ENCODE measurements around the gene ZNF776. TPM values are rescaled to one million over a fixed set of nuclear protein-coding genes. Genes with fewer than 3 reads are reported as not detected.
"Not testable (repeated sequence)": the region's sequence is repeated elsewhere in the genome, so short reads cannot be mapped to it uniquely, and the experiment has no call there.

The ZNF776 gene
- total RNA-seq, 1 donor from 2014 or later: 14.7 TPM

DNA sequence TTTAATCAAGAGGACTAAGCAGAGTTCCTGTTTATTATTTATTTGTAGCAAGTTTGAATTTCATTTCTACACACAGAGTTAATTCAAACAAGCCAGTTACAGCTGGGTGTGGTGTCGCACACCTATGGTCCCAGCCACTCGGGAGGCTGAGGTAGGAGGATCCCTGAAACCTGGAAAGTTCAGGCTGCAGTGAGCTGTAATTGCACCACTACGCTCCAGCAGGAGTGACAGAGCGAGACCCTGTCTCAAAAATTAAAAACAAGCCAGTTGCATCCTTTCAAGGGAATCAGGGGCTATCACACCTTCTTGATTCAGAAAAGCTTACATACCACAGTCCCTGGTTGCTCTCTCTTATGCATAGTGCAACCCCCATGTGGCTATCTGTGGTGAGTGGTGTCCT is 42.7 kb downstream of the ZNF776 start:
- H3K27me3 Mint-ChIP-seq (ENCODE audit: low read depth): no peaks in the 10 kb centered on the region
- H3K4me3 Mint-ChIP-seq (ENCODE audit: unreplicated experiment): no peak overlapping the region
- peaks cover 3% of the 10 kb centered on the region for H3K9me3 Mint-ChIP-seq (ENCODE audit: low read depth)
- H3K4me1 Mint-ChIP-seq (ENCODE audit: low read depth): peaks cover 8% of the 10 kb centered on the region
- no peak overlapping the region for H3K27ac Mint-ChIP-seq (ENCODE audit: unreplicated experiment)
- TF ChIP-seq, protein P1, sequence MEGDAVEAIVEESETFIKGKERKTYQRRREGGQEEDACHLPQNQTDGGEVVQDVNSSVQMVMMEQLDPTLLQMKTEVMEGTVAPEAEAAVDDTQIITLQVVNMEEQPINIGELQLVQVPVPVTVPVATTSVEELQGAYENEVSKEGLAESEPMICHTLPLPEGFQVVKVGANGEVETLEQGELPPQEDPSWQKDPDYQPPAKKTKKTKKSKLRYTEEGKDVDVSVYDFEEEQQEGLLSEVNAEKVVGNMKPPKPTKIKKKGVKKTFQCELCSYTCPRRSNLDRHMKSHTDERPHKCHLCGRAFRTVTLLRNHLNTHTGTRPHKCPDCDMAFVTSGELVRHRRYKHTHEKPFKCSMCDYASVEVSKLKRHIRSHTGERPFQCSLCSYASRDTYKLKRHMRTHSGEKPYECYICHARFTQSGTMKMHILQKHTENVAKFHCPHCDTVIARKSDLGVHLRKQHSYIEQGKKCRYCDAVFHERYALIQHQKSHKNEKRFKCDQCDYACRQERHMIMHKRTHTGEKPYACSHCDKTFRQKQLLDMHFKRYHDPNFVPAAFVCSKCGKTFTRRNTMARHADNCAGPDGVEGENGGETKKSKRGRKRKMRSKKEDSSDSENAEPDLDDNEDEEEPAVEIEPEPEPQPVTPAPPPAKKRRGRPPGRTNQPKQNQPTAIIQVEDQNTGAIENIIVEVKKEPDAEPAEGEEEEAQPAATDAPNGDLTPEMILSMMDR (IDR thresholded peaks at IDR 0.05): no peak
- DNase-seq (ENCODE audit: low spot score): no peak
- peaks cover 19% of the 10 kb centered on the region for H3K36me3 Mint-ChIP-seq (ENCODE audit: low read depth)

DNA sequence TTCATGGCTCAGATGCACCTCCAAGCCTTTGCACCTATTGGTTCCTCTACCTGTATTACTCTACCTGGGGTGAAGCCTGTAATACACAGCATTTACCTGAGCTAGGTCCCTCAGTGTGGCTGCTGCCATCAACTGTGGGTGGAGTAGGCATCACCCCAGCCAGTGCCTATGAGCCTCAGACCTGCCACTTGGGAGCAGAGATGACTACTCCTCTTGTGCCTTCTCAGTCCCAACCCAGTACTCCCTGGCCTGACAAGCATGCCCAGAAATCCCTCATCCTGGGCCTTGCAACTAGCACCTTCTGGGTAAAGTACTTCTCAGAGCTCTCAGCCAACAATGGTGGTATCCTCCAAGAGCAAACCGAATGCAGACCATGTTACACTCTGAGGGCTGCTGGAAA is 50.0 kb downstream of the ZNF776 start:
- H3K4me3 Mint-ChIP-seq (ENCODE audit: unreplicated experiment); H3K27me3 Mint-ChIP-seq (ENCODE audit: low read depth); H3K27ac Mint-ChIP-seq (ENCODE audit: unreplicated experiment); H3K36me3 Mint-ChIP-seq (ENCODE audit: low read depth); DNase-seq (ENCODE audit: low spot score); H3K9me3 Mint-ChIP-seq (ENCODE audit: low read depth): not testable (repeated sequence)
- H3K4me1 Mint-ChIP-seq (ENCODE audit: low read depth): peaks cover 18% of the 10 kb centered on the region

DNA sequence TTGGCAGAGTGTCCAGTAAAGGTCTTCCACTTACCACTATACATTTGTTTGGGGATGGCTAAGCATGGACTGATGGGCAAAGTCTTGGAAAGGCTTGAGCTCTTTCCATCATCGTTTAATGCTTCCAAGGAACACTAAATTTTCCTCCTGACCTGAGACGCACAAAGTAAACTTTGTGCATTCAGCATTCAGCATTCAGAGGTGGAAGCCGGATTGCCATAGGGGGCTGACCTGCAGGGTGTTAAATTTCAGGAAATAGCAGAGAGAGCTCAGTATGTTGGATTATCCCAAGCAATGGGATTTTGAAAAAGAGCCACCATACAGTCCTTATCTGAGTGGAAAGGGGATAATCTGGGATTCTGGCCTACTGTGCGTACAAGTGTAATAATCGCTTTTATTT is 54.1 kb downstream of the ZNF776 start:
- peaks cover 45% of the 10 kb centered on the region for H3K4me1 Mint-ChIP-seq (ENCODE audit: low read depth)
- peaks cover 2% of the 10 kb centered on the region for H3K36me3 Mint-ChIP-seq (ENCODE audit: low read depth)
- H3K27me3 Mint-ChIP-seq (ENCODE audit: low read depth): no peaks in the 10 kb centered on the region

DNA sequence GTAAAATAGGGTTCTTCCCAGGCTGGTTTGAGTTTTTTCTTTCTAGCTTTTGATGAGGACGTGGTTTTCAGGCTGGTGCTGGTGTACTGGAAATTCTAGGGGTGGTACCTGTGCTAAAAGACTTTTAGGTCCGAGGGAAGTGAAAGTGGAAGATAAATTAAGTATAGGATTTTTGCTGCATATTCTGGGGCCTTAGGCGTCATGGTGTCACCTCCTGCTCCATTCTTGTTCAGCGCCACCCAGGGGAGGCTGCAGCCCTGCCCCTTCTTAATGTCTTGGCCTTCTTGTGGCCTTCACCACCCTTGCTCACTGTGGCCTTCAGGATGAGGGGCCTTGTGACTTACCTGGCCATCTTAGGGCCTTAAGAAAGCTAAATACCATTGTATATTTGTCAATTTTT is 55.7 kb downstream of the ZNF776 start:
- TF ChIP-seq, protein P1 (IDR thresholded peaks at IDR 0.05): no peak
- Mint-ChIP-seq H3K27ac (ENCODE audit: unreplicated experiment) (peak overlapping the region; percentile 14), H3K4me1 (ENCODE audit: low read depth) (peaks cover 52% of the 10 kb centered on the region), H3K36me3 (ENCODE audit: low read depth) (peaks cover 2% of the 10 kb centered on the region), H3K4me3 (ENCODE audit: unreplicated experiment) (no peak overlapping the region), H3K9me3 (ENCODE audit: low read depth) (no peaks in the 10 kb centered on the region), H3K27me3 (ENCODE audit: low read depth) (no peaks in the 10 kb centered on the region)
- DNase-seq (ENCODE audit: low spot score): no peak

More for the DNA sequence above, 54.1 kb downstream of the ZNF776 start:
- no peak for DNase-seq (ENCODE audit: low spot score)
- no peak overlapping the region for H3K27ac Mint-ChIP-seq (ENCODE audit: unreplicated experiment)
- H3K4me3 Mint-ChIP-seq (ENCODE audit: unreplicated experiment): no peak overlapping the region
- no peaks in the 10 kb centered on the region for H3K9me3 Mint-ChIP-seq (ENCODE audit: low read depth)
- TF ChIP-seq, protein P1 (IDR thresholded peaks at IDR 0.05): no peak

DNA sequence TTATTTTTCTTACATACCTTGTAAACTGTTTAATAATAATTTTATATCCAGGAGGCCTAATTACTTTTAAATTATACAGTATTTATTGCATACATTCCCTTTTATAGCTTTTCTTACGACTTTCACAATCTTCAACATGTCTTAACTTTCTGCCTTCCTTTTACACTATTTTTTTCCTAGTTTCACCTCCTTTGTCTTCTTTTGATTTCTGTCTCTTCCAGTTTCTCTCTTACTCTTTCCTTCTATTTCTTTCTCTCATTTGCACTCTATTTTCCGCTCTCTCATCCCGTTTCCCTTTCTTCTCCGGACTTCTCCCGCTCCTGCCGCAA is 56.6 kb downstream of the ZNF776 start:
- Mint-ChIP-seq H3K36me3 (ENCODE audit: low read depth) (peaks cover 2% of the 10 kb centered on the region), H3K27me3 (ENCODE audit: low read depth) (no peaks in the 10 kb centered on the region), H3K27ac (ENCODE audit: unreplicated experiment) (peak overlapping the region; percentile 97), H3K4me3 (ENCODE audit: unreplicated experiment) (peak overlapping the region; percentile 77), H3K9me3 (ENCODE audit: low read depth) (no peaks in the 10 kb centered on the region), H3K4me1 (ENCODE audit: low read depth) (peaks cover 58% of the 10 kb centered on the region)
- no peak for DNase-seq (ENCODE audit: low spot score)
- TF ChIP-seq, protein P1 (IDR thresholded peaks at IDR 0.05): no peak

DNA sequence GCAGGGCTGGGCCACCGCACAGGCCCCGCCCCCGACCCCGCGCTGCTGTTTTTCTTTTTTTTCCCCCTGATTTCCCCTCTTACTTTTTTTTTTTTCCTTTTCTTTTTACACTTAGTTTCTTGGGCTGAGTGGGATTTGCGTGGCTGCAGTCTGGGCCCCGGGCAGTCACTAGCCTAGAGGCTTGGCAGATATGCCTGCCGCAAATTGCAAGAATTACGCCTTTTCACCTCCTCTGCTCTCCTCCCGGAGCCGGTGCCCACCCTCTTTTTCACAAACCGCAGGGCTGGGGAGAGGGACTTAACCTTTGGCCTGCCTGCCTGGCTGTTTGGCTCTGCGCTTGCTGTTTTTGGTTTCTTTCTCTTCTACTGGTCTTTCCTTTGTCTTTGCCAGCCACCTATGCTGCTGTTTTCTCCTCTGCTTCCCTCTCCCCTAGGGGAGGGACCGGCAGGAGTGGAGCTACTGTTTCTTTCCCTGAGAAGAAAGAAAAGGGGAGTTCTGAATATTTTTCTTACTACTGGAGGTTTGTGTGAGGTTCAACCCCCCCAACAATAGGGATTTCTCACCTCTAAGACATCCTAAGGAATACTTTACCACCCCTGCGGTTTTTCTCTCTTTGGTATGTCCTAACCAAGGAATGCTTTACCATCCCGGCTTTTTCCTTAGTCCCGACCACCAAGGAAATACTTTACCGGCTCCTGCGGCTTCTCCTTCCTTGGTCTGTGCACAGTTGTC is 57.1 kb downstream of the ZNF776 start:
- TF ChIP-seq, protein P1 (IDR thresholded peaks at IDR 0.05): peak; percentile 16
- Mint-ChIP-seq H3K4me3 (ENCODE audit: unreplicated experiment) (peak overlapping the region; percentile 77), H3K36me3 (ENCODE audit: low read depth) (peaks cover 6% of the 10 kb centered on the region), H3K27me3 (ENCODE audit: low read depth) (no peaks in the 10 kb centered on the region), H3K27ac (ENCODE audit: unreplicated experiment) (peak overlapping the region; percentile 97), H3K4me1 (ENCODE audit: low read depth) (peaks cover 58% of the 10 kb centered on the region), H3K9me3 (ENCODE audit: low read depth) (no peaks in the 10 kb centered on the region)
- no peak for DNase-seq (ENCODE audit: low spot score)

Measured in chondrocyte (in vitro differentiated cells).